DMS53 (cell line): ENCODE measurements around the gene CRYGA.
"Not testable (repeated sequence)": the region's sequence is repeated elsewhere in the genome, so short reads cannot be mapped to it uniquely, and the experiment has no call there.

Source experiments
- DNase-seq: peaks from one replicate; lab custom pipeline; 2025; lab: John Stamatoyannopoulos, UW

CRYGA gene

DNA sequence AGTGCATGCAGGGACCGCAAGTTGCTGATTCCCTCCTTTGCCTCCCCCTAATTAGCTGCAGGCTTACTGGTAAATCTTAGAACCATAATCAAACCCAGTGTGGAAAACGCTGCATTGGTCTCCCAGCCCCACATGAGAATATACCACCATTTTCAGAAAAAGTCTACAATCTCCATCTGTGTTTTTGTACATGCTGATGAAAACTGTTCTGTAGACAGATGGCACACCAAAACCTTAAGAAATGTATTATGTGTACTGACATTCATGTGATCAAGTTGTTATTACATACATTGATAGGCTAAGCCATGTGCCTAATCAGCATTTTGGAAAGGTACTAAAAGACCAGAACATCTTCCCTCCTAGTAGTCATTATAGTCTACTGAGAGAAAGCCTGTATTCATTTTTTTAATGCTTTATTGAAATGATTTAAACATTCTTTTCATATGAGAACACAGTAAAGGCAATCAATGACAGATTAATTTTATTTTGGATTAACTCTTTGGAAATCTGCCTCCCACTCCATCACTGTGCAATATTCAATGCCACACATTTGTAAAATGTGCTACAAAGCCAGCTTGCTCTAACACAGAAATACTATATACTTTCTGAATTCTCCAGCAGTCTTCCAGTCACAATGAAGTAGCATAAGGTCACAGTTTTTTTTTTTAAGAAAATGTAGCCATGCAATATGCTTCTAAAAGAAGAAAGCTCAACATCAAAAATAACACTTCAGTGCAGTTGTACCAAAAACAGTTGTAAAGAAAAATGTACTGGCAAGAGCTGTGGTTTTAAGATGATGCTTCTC lies 1.8 kb upstream of the CRYGA start:
- no peak for DNase-seq

- DNase-seq: no peak
Measured at GRCh38 chr2:208156439-208156838, 7.0 kb downstream of the CRYGA start.

GRCh38 chr2:208153156-208153555 lies 10.2 kb downstream of the CRYGA start:
- no peak for DNase-seq

GRCh38 chr2:208150956-208151355 lies 12.4 kb downstream of the CRYGA start:
- no peak for DNase-seq

GRCh38 chr2:208150094-208150493 lies 13.3 kb downstream of the CRYGA start:
- no peak for DNase-seq

DNA sequence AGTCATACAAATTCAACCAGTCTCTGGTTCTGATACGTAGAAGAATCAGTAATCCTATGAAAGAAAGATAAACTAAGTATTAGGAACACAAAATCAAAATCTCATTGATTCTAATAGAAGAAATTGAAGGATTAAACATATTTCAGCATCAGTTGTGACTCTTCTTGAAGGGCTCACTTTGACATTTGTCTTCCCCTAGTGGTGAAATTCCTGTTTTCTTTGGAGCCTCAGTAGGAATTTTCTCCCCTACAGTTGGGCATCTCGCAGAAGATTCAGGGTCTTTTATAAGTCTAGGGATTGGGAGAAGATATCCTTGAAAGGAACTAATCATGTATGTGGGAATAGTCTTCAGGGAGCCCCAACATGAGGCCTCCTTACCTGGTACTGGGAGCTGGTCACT lies 14.6 kb downstream of the CRYGA start:
- DNase-seq: no peak

GRCh38 chr2:208147759-208148158 lies 15.6 kb downstream of the CRYGA start:
- no peak for DNase-seq

GRCh38 chr2:208147008-208147407 lies 16.4 kb downstream of the CRYGA start:
- no peak for DNase-seq

- DNase-seq: no peak
Measured at GRCh38 chr2:208146006-208146405, 17.4 kb downstream of the CRYGA start, which contains the start of gene CRYGB. CRYGB (minus strand) TSS chr2:208146158; CDS start chr2:208146120, 38 bp downstream.

DNA sequence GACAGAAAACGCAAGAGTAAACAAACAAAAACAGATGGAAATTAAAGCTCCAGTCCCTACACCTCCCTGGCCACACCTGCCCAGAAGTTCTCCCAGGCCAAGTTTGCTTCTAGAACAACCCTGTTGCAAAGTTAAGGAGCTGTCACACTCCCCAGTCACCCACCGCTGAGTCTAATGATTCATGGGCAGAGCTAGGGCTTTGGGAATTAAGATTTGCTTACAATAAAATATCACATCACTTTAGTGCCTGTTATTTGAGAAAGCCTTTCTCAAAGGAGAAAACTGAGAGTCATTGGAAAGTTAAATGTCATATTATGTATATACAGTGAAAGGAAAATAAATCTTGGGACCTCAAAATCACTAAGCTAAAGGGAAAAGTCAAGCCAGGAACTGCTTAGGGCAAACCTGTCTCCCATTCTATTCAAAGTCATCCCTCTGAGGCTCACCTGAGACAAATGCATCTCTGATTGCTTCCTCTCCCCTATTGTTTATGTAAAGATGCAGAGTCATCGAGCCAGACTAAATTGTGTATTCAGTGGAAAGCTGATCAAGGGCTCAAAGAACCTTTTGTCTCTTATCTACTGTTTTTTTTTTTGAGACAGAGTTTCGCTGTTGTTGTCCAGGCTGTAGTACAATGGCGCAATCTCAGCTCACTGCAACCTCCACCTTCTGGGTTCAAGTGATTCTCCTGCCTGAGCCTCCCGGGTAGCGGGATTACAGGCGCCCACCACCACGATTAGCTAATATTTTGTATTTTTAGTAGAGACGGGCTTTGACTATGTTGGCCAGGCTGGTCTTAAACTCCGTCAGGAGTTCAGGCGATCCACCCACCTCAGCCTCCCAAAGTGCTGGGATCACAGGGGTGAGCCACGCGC lies 20.2 kb downstream of the CRYGA start:
- peak; percentile 57 for DNase-seq

DNA sequence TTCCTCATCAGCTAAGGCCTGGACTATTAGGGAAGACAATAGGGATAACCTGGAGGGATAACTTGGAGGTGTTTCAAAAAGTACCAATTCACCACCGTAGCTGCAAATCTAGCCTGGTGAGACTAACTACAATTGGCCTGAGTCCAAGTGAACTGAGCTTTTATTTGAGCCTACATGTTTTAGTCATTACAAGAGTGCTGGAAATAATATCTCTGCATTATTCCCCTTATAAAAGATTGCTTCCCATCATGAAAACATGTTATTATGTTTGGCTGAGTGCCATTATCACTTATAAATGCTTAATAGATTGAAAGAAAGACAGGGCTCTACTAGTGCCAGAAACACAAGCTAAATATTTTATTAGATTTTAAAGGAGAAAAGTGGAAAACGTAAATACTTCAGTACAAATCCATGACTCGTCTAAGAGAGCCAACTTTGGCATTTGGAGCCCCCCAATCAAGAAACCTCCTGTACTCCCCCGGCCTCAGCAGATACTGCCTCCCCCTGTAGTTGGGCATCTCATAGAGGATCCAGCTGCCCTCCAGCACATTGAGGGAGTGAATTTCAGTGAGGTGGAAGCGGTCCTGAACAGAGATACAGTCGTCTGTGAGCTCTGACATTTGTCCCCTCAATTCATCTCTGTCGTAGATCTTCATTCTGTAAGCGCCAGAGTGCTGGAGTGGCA lies 21.0 kb downstream of the CRYGA start:
- peak; percentile 9 for DNase-seq

- DNase-seq: no peak
Measured at GRCh38 chr2:208139447-208139846, 23.9 kb downstream of the CRYGA start.

DNA sequence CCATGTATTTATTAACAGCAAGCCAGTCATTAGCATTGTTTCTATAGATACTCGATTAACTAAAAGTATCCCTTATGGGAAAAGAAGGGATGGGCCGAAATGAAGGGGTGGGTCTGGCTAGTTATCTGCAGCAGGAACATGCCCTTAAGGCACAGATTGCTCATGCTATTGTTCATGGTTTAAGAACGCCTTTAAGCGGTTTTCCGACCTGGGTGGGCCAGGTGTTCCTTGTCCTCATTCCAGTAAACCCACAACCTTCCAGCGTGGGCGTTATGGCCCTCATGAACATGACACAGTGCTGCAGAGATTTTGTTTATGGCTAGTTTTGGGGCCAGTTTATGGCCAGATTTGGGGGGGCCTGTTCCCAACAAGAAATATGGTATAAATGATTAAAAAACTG lies 25.1 kb downstream of the CRYGA start:
- DNase-seq: not testable (repeated sequence)

GRCh38 chr2:208136716-208137094 lies 26.7 kb downstream of the CRYGA start:
- no peak for DNase-seq

GRCh38 chr2:208135794-208136715 lies 27.3 kb downstream of the CRYGA start:
- no peak for DNase-seq

DNA sequence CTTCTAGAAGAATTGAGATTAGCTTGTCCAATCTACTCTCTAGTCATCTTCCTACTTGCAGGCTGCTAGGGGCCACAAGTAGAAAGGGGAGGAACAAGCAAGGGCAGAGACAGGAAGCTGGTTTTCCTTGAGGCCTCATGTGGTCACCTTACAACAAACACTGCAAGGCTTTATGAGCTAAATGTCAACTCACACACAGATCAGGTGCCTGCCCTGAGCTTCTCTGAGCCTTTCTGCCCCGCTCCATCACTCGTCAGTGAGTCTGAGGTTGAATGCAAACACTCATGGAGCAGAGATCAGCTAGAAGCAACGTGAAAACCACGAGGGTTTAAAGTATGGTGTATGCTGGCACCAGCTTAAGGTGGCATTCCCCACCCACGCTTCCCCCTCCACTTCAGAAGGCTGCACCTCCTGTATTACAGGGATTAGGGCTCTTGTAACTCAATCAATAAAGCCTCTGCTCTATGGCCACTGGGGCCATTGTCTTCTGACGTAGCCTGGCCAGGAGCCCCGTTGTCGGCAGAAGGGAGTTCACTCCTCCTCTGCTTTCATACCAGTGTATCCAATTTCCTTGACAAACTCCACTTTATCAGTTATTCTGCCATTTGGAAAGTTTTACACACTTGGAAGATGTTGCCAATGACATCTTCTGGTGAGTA lies 28.3 kb downstream of the CRYGA start:
- DNase-seq: no peak

GRCh38 chr2:208130712-208131110 lies 32.7 kb downstream of the CRYGA start:
- DNase-seq: no peak

GRCh38 chr2:208129744-208130711 lies 33.4 kb downstream of the CRYGA start, which contains the start of gene CRYGC:
CRYGC (minus strand) TSS chr2:208129828; CDS start chr2:208129792, 36 bp downstream.
- DNase-seq: no peak

DNA sequence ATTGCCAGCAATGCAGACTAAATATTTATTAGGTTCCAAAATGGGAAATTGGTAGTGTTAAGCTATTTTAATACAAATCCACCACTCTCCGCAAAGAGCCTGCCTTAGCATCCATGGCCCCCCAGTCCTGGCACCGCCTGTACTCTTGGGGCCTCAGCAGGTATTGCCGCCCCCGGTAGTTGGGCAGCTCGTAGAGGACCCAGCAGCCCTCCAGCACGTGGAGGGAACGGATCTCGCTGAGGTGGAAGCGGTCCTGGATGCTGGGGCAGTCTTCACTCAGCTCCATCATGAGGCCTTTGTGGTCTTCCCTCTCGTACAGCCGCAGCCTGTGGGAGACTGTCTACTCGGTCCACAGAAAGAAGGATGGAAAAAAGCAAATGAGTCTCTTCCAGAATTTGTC lies 35.3 kb downstream of the CRYGA start:
- DNase-seq: no peak

- no peak for DNase-seq
Measured at GRCh38 chr2:208127090-208127489, 36.3 kb downstream of the CRYGA start.
